ENCODE measurements around the gene GSK3B. TPM values are rescaled to one million over a fixed set of nuclear protein-coding genes. Genes with fewer than 3 reads are reported as not detected.
"Not testable (repeated sequence)": the region's sequence is repeated elsewhere in the genome, so short reads cannot be mapped to it uniquely, and the experiment has no call there.

Gene GSK3B
- polyA plus RNA-seq, 4 donors = 13.5 to 32.2 (median 21.2) TPM

- 74 to 80% (median 75%) methylated on average over 3 of the region's 3 CpGs for WGBS, 3 donors
- no peak for DNase-seq
- Histone ChIP-seq H3K36me3 (ENCODE audit: control insufficient read depth in 3 of 3, insufficient read depth in 2 of 3, low read depth in 1 of 3, low read length in 3 of 3) (no peaks in the 10 kb centered on the region), H3K4me1 (ENCODE audit: control insufficient read depth in 3 of 3, insufficient read depth in 2 of 3, low read depth in 1 of 3, low read length in 2 of 3) (peaks cover 0 to 4% (median 0%) of the 10 kb centered on the region in 3 donors), H3K27me3 (ENCODE audit: control insufficient read depth in 3 of 3, insufficient read depth in 3 of 3, low read length in 3 of 3) (no peaks in the 10 kb centered on the region), H3K27ac (ENCODE audit: low read depth in 1 of 3, low read length in 2 of 3) (no peak overlapping the region), H3K9me3 (ENCODE audit: control insufficient read depth in 2 of 2, insufficient read depth in 1 of 2, low read depth in 1 of 2, low read length in 1 of 2) (no peaks in the 10 kb centered on the region), H3K4me3 (ENCODE audit: low read depth in 1 of 3, low read length in 3 of 3) (no peak overlapping the region)
- no peak for FAIRE-seq
These were observed 35.0 kb downstream of the GSK3B start for GRCh38 chr3:120059081-120059864.

DNA sequence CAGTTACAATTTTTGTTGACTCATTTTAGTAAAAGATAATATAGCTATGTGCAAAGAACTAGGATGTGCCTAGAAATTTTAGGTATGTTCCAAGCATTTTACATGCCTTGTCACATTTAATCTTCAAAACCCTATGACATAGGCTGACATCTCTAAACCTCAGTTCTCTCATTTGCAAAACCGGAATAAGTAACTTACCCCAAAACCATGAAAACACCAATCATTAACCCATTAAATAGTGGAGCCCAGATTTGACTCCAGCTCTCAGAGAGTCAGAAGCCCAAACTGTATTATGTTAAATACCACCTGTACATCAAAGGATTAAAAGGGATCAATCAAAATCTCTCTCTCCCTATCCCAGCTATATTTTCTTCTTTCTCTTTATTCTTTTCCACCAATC is 36.6 kb downstream of the GSK3B start:
- H3K27ac ChIP-seq (ENCODE audit: low read depth in 1 of 3, low read length in 2 of 3) = no peak overlapping the region
- H3K36me3 ChIP-seq (ENCODE audit: control insufficient read depth in 3 of 3, insufficient read depth in 2 of 3, low read depth in 1 of 3, low read length in 3 of 3) = no peaks in the 10 kb centered on the region
- 71 to 91% (median 88%) methylated on average over 1 of the region's 1 CpG for WGBS, 3 donors
- H3K9me3 ChIP-seq (ENCODE audit: control insufficient read depth in 2 of 2, insufficient read depth in 1 of 2, low read depth in 1 of 2, low read length in 1 of 2) = peaks cover 0 to 3% of the 10 kb centered on the region in 2 donors
- no peaks in the 10 kb centered on the region for H3K27me3 ChIP-seq (ENCODE audit: control insufficient read depth in 3 of 3, insufficient read depth in 3 of 3, low read length in 3 of 3)
- H3K4me1 ChIP-seq (ENCODE audit: control insufficient read depth in 3 of 3, insufficient read depth in 2 of 3, low read depth in 1 of 3, low read length in 2 of 3) = peaks cover 0 to 4% (median 0%) of the 10 kb centered on the region in 3 donors
- DNase-seq = no peak
- FAIRE-seq = no peak
- H3K4me3 ChIP-seq (ENCODE audit: low read depth in 1 of 3, low read length in 3 of 3) = no peak overlapping the region

DNA sequence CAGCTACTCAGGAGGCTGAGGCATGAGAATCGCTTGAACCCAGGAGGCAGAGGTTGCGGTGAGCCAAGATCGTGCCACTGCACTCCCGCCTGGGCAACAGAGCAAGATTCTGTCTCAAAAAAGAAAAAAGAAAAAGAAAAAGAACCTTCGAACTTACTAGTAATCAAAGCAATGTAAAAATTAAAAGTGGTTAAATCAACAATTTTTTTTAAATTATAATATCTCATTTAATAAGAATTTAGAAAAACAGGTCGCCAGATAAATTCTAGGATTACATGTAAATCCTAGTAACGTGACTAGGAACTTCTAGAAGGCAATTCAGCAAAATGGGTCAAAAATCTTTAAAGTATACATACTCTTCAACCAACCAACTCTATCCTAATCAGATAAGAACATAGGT is 37.2 kb downstream of the GSK3B start:
- H3K9me3 ChIP-seq (ENCODE audit: control insufficient read depth in 2 of 2, insufficient read depth in 1 of 2, low read depth in 1 of 2, low read length in 1 of 2) = peaks cover 0 to 3% of the 10 kb centered on the region in 2 donors
- WGBS, 3 donors = 97 to 99% (median 98%) methylated on average over 7 of the region's 7 CpGs
- no peak for FAIRE-seq
- H3K36me3 ChIP-seq (ENCODE audit: control insufficient read depth in 3 of 3, insufficient read depth in 2 of 3, low read depth in 1 of 3, low read length in 3 of 3) = no peaks in the 10 kb centered on the region
- H3K27ac ChIP-seq (ENCODE audit: low read depth in 1 of 3, low read length in 2 of 3) = no peak overlapping the region
- H3K4me1 ChIP-seq (ENCODE audit: control insufficient read depth in 3 of 3, insufficient read depth in 2 of 3, low read depth in 1 of 3, low read length in 2 of 3) = peaks cover 0 to 4% (median 0%) of the 10 kb centered on the region in 3 donors
- no peak for DNase-seq
- no peaks in the 10 kb centered on the region for H3K27me3 ChIP-seq (ENCODE audit: control insufficient read depth in 3 of 3, insufficient read depth in 3 of 3, low read length in 3 of 3)
- no peak overlapping the region for H3K4me3 ChIP-seq (ENCODE audit: low read depth in 1 of 3, low read length in 3 of 3)

DNA sequence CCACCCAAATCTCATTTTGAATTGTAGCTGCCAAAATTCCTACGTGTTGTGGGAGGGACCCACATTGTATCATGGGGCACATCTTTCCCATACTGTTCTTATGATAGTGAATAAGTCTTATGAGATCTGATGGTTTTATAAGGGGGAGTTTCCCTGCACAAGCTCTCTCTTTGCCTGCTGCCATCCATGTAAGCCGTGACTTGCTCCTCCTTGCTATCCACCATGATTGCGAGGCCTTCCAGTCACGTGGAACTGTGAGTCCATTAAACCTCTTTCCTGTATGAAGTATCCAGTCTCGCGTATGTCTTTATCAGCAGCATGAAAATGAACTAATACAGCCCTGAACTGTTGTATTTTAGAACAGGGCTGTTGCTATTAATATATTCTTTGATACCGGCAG is 40.6 kb downstream of the GSK3B start:
- not testable (repeated sequence) for FAIRE-seq; H3K36me3 ChIP-seq (ENCODE audit: control insufficient read depth in 3 of 3, insufficient read depth in 2 of 3, low read depth in 1 of 3, low read length in 3 of 3); H3K27me3 ChIP-seq (ENCODE audit: control insufficient read depth in 3 of 3, insufficient read depth in 3 of 3, low read length in 3 of 3); DNase-seq; H3K4me3 ChIP-seq (ENCODE audit: low read depth in 1 of 3, low read length in 3 of 3); H3K9me3 ChIP-seq (ENCODE audit: control insufficient read depth in 2 of 2, insufficient read depth in 1 of 2, low read depth in 1 of 2, low read length in 1 of 2); H3K27ac ChIP-seq (ENCODE audit: low read depth in 1 of 3, low read length in 2 of 3); H3K4me1 ChIP-seq (ENCODE audit: control insufficient read depth in 3 of 3, insufficient read depth in 2 of 3, low read depth in 1 of 3, low read length in 2 of 3)
- 95 to 97% (median 97%) methylated on average over 7 of the region's 7 CpGs for WGBS, 3 donors

DNA sequence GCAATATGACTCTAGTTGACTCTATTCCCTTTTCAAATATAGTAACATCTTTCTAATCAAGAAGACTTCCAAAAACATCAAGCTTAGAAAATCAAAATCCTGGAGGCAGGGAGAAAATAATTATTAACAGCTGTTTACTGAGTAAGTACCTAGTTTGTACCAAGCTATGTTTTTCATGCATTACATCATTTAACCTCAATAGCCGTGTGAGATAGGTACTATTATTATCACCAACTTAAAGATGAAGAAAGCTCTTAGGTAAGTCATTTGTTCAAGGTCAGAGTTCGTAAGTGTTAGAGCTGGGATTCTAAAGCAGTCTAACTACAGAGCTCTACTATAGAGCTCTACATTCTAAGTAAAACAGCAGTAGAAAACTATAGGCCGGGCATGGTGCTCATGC is 41.6 kb downstream of the GSK3B start:
- H3K27me3 ChIP-seq (ENCODE audit: control insufficient read depth in 3 of 3, insufficient read depth in 3 of 3, low read length in 3 of 3) = no peaks in the 10 kb centered on the region
- H3K9me3 ChIP-seq (ENCODE audit: control insufficient read depth in 2 of 2, insufficient read depth in 1 of 2, low read depth in 1 of 2, low read length in 1 of 2) = peaks cover 0 to 3% of the 10 kb centered on the region in 2 donors
- DNase-seq (no peak), FAIRE-seq (no peak)
- peaks cover 0 to 9% (median 5%) of the 10 kb centered on the region in 3 donors for H3K4me1 ChIP-seq (ENCODE audit: control insufficient read depth in 3 of 3, insufficient read depth in 2 of 3, low read depth in 1 of 3, low read length in 2 of 3)
- no peak overlapping the region for H3K27ac ChIP-seq (ENCODE audit: low read depth in 1 of 3, low read length in 2 of 3)
- H3K36me3 ChIP-seq (ENCODE audit: control insufficient read depth in 3 of 3, insufficient read depth in 2 of 3, low read depth in 1 of 3, low read length in 3 of 3) = no peaks in the 10 kb centered on the region
- no peak overlapping the region for H3K4me3 ChIP-seq (ENCODE audit: low read depth in 1 of 3, low read length in 3 of 3)
- WGBS, 3 donors = 86 to 88% (median 87%) methylated on average over 3 of the region's 3 CpGs

- DNase-seq (no peak), FAIRE-seq (no peak)
- Histone ChIP-seq H3K27ac (ENCODE audit: low read depth in 1 of 3, low read length in 2 of 3) (no peak overlapping the region), H3K9me3 (ENCODE audit: control insufficient read depth in 2 of 2, insufficient read depth in 1 of 2, low read depth in 1 of 2, low read length in 1 of 2) (peaks cover 0 to 3% of the 10 kb centered on the region in 2 donors), H3K4me1 (ENCODE audit: control insufficient read depth in 3 of 3, insufficient read depth in 2 of 3, low read depth in 1 of 3, low read length in 2 of 3) (peaks cover 0 to 9% (median 5%) of the 10 kb centered on the region in 3 donors), H3K36me3 (ENCODE audit: control insufficient read depth in 3 of 3, insufficient read depth in 2 of 3, low read depth in 1 of 3, low read length in 3 of 3) (no peaks in the 10 kb centered on the region), H3K4me3 (ENCODE audit: low read depth in 1 of 3, low read length in 3 of 3) (no peak overlapping the region), H3K27me3 (ENCODE audit: control insufficient read depth in 3 of 3, insufficient read depth in 3 of 3, low read length in 3 of 3) (no peaks in the 10 kb centered on the region)
- WGBS, 3 donors = 39 to 81% (median 45%) methylated on average over 2 of the region's 2 CpGs
These were observed 42.0 kb downstream of the GSK3B start for GRCh38 chr3:120052225-120052624.

DNA sequence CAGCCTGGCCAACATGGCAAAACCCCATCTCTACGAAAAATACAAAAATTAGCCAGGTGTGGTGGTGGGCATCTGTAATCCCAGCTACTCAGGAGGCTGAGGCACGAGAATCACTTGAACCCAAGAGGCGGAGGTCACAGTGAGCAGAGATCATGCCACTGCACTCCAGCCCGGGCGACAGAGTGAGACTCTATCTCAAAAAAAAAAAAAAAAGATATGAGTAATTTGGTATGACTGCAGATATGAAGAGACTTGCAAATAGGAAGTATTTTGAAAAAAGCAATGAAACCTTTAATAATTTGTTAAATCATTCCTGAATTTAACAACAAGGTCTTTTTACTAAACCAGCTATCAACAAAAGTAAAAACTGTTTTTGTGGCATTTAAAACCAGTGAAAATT is 42.7 kb downstream of the GSK3B start:
- H3K27ac ChIP-seq (ENCODE audit: low read depth in 1 of 3, low read length in 2 of 3); H3K4me1 ChIP-seq (ENCODE audit: control insufficient read depth in 3 of 3, insufficient read depth in 2 of 3, low read depth in 1 of 3, low read length in 2 of 3); FAIRE-seq; H3K36me3 ChIP-seq (ENCODE audit: control insufficient read depth in 3 of 3, insufficient read depth in 2 of 3, low read depth in 1 of 3, low read length in 3 of 3); H3K27me3 ChIP-seq (ENCODE audit: control insufficient read depth in 3 of 3, insufficient read depth in 3 of 3, low read length in 3 of 3); H3K4me3 ChIP-seq (ENCODE audit: low read depth in 1 of 3, low read length in 3 of 3); DNase-seq; H3K9me3 ChIP-seq (ENCODE audit: control insufficient read depth in 2 of 2, insufficient read depth in 1 of 2, low read depth in 1 of 2, low read length in 1 of 2): not testable (repeated sequence)
- 62 to 72% (median 66%) methylated on average over 5 of the region's 5 CpGs for WGBS, 3 donors

GRCh38 chr3:120049881-120050539 is 44.2 kb downstream of the GSK3B start:
- FAIRE-seq = no peak
- H3K4me1 ChIP-seq (ENCODE audit: control insufficient read depth in 3 of 3, insufficient read depth in 2 of 3, low read depth in 1 of 3, low read length in 2 of 3) = peaks cover 0 to 9% (median 5%) of the 10 kb centered on the region in 3 donors

More at GRCh38 chr3:120049881-120050539, 44.2 kb downstream of the GSK3B start:
- no peak for DNase-seq
- no peaks in the 10 kb centered on the region for H3K36me3 ChIP-seq (ENCODE audit: control insufficient read depth in 3 of 3, insufficient read depth in 2 of 3, low read depth in 1 of 3, low read length in 3 of 3)
- 81 to 94% (median 85%) methylated on average over 4 of the region's 4 CpGs for WGBS, 3 donors
- no peaks in the 10 kb centered on the region for H3K27me3 ChIP-seq (ENCODE audit: control insufficient read depth in 3 of 3, insufficient read depth in 3 of 3, low read length in 3 of 3)
- H3K9me3 ChIP-seq (ENCODE audit: control insufficient read depth in 2 of 2, insufficient read depth in 1 of 2, low read depth in 1 of 2, low read length in 1 of 2) = peaks cover 2 to 16% of the 10 kb centered on the region in 2 donors
- no peak overlapping the region for H3K27ac ChIP-seq (ENCODE audit: low read depth in 1 of 3, low read length in 2 of 3)
- H3K4me3 ChIP-seq (ENCODE audit: low read depth in 1 of 3, low read length in 3 of 3) = no peak overlapping the region

All from small intestine (tissue), 7 donors.